ENCODE measurements around the gene TAS2R1. TPM values are rescaled to one million over a fixed set of nuclear protein-coding genes. Genes with fewer than 3 reads are reported as not detected.

The TAS2R1 gene
- total RNA-seq, 1 donor from 2014 or later = not detected

DNA sequence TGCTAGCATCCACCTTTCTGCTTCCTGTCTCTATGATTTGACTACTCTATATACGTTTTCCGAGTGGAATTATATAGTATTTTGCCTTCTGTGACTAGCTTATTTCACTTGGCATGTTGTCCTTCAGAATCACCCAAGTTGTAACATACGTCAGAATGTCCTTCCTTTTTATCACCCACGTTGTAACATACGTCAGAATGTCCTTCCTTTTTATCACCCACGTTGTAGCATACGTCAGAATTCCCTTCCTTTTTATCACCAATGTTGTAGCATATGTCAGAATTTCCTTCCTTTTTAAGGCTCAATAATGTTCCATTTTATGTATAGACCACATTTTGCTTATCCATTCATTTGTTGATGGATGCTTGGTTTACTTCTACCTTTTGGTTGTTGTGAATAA, 22.9 kb upstream of the TAS2R1 start:
- no peak for DNase-seq (ENCODE audit: extremely low spot score, unreplicated experiment)
- TF ChIP-seq, protein P1, sequence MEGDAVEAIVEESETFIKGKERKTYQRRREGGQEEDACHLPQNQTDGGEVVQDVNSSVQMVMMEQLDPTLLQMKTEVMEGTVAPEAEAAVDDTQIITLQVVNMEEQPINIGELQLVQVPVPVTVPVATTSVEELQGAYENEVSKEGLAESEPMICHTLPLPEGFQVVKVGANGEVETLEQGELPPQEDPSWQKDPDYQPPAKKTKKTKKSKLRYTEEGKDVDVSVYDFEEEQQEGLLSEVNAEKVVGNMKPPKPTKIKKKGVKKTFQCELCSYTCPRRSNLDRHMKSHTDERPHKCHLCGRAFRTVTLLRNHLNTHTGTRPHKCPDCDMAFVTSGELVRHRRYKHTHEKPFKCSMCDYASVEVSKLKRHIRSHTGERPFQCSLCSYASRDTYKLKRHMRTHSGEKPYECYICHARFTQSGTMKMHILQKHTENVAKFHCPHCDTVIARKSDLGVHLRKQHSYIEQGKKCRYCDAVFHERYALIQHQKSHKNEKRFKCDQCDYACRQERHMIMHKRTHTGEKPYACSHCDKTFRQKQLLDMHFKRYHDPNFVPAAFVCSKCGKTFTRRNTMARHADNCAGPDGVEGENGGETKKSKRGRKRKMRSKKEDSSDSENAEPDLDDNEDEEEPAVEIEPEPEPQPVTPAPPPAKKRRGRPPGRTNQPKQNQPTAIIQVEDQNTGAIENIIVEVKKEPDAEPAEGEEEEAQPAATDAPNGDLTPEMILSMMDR (IDR thresholded peaks at IDR 0.05) = no peak
- Mint-ChIP-seq H3K27me3 (ENCODE audit: unreplicated experiment) (no peaks in the 10 kb centered on the region), H3K9me3 (ENCODE audit: unreplicated experiment) (peaks cover 3% of the 10 kb centered on the region), H3K36me3 (ENCODE audit: unreplicated experiment) (no peaks in the 10 kb centered on the region), H3K4me1 (ENCODE audit: unreplicated experiment) (peaks cover 37% of the 10 kb centered on the region), H3K27ac (ENCODE audit: unreplicated experiment) (peak overlapping the region; percentile 91), H3K4me3 (ENCODE audit: unreplicated experiment) (no peak overlapping the region)

DNA sequence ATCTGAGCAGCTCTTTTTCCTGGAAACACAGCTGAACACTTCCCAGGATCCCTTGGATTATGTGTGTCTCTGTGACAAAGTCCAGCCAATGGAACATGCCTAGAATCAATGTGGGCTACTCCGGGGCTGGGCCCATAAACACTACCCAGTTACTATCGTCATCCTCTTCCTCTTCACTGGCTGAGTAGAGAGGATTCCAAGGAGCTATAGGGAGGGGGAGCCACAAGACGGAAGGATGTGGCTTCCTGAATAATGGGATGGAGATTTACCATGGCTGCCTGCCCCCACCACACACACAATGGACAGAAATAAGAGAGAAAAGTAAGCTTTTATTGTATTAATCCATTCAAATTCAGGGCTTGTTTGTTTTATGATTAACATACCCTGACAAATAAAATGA, 22.1 kb upstream of the TAS2R1 start:
- peaks cover 33% of the 10 kb centered on the region for H3K4me1 Mint-ChIP-seq (ENCODE audit: unreplicated experiment)

DNA sequence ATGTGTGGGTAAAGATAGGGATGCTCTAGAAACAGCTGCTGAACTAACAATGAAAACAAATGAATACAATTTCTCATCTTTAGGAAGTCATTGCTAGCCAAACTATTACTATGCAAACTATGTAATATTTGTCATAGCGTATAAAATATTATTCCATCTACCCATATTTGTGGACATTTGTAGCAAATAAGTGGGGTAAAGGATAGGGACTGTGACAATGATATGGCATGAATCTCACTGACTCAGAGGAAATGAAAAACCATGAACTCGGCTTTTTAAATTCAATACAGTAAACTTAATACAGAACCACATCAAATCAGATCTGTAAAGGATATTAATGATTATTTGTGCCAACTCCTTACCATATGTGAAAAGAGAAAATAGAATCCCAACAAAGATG, 16.7 kb upstream of the TAS2R1 start:
- no peaks in the 10 kb centered on the region for H3K27me3 Mint-ChIP-seq (ENCODE audit: unreplicated experiment)
- H3K27ac Mint-ChIP-seq (ENCODE audit: unreplicated experiment) = no peak overlapping the region
- H3K9me3 Mint-ChIP-seq (ENCODE audit: unreplicated experiment) = peaks cover 2% of the 10 kb centered on the region
- no peaks in the 10 kb centered on the region for H3K4me1 Mint-ChIP-seq (ENCODE audit: unreplicated experiment)
- TF ChIP-seq, protein P1 (IDR thresholded peaks at IDR 0.05) = no peak
- no peak overlapping the region for H3K4me3 Mint-ChIP-seq (ENCODE audit: unreplicated experiment)
- no peak for DNase-seq (ENCODE audit: extremely low spot score, unreplicated experiment)
- H3K36me3 Mint-ChIP-seq (ENCODE audit: unreplicated experiment) = no peaks in the 10 kb centered on the region

More for the DNA sequence above, 22.1 kb upstream of the TAS2R1 start:
- Mint-ChIP-seq H3K9me3 (ENCODE audit: unreplicated experiment) (peaks cover 3% of the 10 kb centered on the region), H3K36me3 (ENCODE audit: unreplicated experiment) (no peaks in the 10 kb centered on the region), H3K4me3 (ENCODE audit: unreplicated experiment) (no peak overlapping the region), H3K27me3 (ENCODE audit: unreplicated experiment) (no peaks in the 10 kb centered on the region), H3K27ac (ENCODE audit: unreplicated experiment) (peak overlapping the region; percentile 31)
- no peak for DNase-seq (ENCODE audit: extremely low spot score, unreplicated experiment)
- TF ChIP-seq, protein P1 (IDR thresholded peaks at IDR 0.05) = no peak

DNA sequence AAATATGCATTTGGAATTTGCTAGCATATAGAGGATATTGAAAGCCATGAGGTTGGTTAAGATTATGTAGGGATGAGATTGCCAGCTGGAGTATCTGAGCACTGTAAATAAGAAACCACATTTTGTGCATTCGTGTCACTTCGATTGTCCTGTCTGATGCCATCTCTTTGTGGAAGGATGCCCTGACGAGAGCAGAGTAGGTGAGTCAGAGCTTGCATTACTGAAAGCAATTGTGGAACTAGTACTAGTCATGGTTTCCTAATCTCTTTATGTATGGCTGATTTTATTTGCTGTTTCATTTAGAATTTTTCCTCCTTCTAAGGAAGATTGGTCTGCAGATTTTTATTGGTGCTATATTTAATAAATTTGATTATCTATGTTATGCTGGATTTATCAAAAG, 14.5 kb upstream of the TAS2R1 start:
- Mint-ChIP-seq H3K4me1 (ENCODE audit: unreplicated experiment) (no peaks in the 10 kb centered on the region), H3K36me3 (ENCODE audit: unreplicated experiment) (no peaks in the 10 kb centered on the region), H3K9me3 (ENCODE audit: unreplicated experiment) (no peaks in the 10 kb centered on the region), H3K4me3 (ENCODE audit: unreplicated experiment) (no peak overlapping the region), H3K27me3 (ENCODE audit: unreplicated experiment) (no peaks in the 10 kb centered on the region), H3K27ac (ENCODE audit: unreplicated experiment) (no peak overlapping the region)
- no peak for DNase-seq (ENCODE audit: extremely low spot score, unreplicated experiment)
- TF ChIP-seq, protein P1 (IDR thresholded peaks at IDR 0.05) = no peak

DNA sequence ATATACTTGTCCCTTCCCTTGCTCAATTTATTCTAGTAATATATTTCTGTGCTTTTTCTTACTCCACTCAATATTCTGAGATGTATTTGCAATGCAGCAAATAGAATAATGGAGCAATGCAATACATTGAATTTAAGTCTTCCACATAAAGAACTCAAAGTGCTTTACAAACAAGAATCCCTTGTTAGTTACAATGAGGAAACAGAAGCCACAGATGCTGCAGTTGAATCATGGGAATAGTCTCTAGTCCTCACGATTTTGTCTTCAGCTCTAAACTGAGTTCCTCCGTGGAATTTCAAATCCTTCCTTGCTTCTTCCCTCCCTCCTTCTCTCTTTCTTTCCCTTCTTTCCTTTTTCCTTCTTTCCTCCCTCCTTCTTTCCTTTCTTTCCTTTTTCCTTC, 12.5 kb upstream of the TAS2R1 start:
- TF ChIP-seq, protein P1 (IDR thresholded peaks at IDR 0.05) = no peak
- no peak for DNase-seq (ENCODE audit: extremely low spot score, unreplicated experiment)
- Mint-ChIP-seq H3K36me3 (ENCODE audit: unreplicated experiment) (peaks cover 4% of the 10 kb centered on the region), H3K4me1 (ENCODE audit: unreplicated experiment) (no peaks in the 10 kb centered on the region), H3K27me3 (ENCODE audit: unreplicated experiment) (no peaks in the 10 kb centered on the region), H3K27ac (ENCODE audit: unreplicated experiment) (no peak overlapping the region), H3K9me3 (ENCODE audit: unreplicated experiment) (peaks cover 8% of the 10 kb centered on the region), H3K4me3 (ENCODE audit: unreplicated experiment) (no peak overlapping the region)

Data from osteocyte (in vitro differentiated cells).